Activated CD4-positive, alpha-beta T cell treated with anti-CD3 and anti-CD28 coated beads, Interleukin-2, amount 50 U/mL, for 48 hours (primary cell): ENCODE data around the gene SLC66A2.
"Not testable (repeated sequence)": the region's sequence is repeated elsewhere in the genome, so short reads cannot be mapped to it uniquely, and the experiment has no call there.

Source experiments
- DNase-seq, 2 experiments: peaks; one replicate each; pipeline ENCODE4 v3.0.0-alpha.2; 2020

The SLC66A2 gene

DNA sequence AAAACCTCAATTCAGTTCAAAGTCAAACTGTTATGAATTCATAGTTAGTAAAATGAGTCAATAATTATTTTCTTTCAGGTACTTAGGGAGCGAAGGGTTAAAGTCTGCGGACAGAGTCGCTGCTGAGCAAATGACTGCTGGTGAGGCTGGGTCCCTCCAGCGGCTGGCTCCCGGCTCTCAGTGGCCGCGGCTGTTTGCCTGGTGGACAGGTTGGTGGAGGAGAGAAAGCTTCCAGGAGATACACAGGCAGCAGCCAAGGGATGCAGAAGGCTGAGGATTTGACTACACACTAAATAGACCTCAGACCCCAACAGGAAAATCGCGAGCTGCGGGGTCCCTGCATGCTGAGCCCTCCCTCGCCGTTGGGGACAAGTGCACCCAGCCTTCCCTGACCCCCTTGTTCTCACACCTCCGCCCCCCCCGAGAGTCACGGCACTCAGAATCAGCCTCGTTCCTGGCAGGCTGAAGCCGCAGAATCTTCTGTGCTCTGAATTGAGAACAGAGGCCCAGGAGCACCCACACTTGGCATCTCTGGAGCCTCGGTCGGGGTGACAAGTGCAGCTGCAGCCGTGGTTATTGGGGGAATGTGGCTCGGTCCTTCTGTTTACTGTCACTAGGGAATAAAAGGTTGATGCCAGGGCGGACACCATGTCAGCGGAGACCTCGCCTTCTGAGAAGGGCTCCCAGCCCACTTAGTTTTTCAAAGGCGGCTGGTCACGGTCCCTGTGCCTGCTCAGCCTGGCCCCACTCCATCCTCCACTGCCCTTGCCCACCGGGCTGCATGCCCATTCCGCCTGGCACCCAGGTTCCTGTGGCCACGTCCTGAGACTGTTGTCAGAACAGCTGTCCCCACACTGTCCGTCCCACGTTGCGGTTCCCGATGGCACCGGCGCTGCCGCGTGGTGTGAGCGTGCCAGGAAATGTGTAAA is 74.0 kb downstream of the SLC66A2 start:
- DNase-seq = no peak

DNA sequence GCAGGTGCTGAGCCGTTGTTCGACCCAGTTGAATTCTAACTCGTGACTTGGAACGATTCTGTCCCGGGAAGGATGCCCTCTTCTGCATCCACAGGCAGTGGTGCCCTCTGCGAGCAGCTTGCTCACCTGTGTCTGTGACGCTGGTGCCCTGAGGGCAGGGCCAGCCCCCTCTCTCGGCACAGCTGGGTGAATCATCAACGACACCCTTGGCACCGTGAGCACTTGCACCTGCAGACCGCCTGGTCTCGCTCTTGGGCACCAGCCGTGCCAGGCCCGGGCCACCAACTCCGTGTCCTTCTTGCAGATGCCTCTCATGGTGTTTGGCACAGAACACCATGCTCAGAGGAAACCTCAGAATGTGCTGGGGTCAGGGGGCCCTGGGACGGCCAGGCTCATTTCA is 75.0 kb downstream of the SLC66A2 start:
- no peak for DNase-seq

DNA sequence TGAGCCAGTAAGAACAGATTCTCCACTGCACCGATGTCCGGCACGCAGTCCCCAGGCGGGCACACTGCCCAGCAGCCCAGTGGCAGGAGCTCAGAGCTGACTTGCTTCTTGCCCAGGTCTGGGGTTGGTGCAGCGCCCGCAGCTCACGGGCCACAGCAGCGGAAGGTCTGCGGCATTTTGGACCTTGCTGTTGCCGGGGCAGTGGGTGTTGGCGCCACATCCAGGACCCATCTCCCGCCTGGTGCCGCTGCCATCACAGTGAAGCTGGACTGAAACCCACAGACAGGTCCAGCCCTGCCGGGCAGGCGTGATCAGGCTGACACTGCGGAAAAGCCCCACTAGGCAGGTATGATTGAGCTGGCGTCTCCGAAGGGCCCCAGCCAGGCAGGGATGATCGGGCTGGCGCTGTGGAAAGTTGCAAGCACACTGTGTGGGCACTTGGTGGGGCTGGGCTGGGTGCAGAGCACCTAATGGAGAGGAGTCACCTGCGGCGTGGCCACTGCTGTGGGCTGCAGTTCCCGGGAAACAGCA is 75.5 kb downstream of the SLC66A2 start:
- DNase-seq = no peak

DNA sequence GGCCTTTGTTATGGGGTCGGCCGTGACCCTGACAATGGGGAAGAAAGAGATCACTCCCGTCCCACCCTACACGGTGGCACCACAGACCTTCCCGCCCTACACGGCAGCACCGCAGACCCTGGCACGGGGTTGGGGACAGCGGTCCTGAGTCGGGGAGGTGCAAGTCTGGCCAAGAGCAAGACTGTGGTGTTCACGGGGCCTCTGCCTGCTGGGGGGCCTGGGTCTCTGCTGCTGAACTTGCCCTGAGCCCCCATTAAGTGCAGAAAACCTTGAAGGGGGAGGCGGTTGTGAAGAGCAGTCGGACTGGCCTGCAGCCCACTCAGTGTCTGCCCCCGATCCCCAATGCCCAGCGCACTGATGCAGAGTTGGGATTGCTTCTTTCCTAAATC is 75.9 kb downstream of the SLC66A2 start:
- no peak for DNase-seq

DNA sequence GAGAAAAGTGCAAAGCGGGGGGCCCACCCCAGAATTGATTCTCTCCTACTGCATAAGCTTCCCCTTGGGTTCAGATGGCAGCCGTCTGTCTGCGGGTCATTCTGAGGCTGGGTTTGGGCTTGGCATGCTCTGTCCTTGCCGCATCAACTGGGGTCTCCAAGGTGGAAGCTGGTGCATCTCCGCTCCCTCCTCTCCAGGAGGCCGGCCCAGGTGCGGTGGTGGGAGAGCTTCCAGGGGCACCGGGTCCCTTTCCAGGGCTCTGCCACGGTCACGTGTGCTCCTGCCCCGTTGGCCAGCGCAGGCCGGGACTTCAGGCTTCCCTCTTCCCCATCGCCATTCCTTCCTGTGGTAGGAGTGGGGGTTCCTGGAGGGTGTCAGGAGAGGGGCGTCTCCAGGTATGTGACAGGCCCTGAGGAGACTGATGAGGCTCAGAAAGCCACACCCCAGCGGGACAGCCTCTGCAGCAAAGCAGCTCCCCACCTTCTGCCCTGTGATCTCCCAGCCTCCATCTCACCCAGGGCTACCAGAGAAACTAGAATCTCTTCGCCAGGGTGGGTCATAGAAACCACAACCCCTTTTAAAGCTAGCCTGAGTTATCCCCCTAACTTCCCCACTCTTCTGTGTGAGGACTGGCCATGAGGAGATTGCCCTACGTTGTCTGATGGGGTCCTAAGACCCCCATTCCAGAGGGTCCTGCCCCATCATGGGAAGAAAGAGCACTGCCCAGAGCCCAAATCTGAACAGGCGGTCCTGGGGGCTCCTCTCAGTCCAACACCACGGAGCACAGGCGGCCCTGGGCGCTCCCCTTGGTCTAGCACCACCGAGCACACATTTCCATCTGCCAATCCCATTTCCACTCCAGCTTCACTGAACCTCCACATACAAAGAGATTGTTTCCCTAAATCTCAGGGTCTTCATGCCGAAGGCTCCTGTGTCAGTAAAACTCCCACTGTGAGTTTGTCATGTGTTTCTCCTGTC is 76.6 kb downstream of the SLC66A2 start:
- no peak for DNase-seq

DNA sequence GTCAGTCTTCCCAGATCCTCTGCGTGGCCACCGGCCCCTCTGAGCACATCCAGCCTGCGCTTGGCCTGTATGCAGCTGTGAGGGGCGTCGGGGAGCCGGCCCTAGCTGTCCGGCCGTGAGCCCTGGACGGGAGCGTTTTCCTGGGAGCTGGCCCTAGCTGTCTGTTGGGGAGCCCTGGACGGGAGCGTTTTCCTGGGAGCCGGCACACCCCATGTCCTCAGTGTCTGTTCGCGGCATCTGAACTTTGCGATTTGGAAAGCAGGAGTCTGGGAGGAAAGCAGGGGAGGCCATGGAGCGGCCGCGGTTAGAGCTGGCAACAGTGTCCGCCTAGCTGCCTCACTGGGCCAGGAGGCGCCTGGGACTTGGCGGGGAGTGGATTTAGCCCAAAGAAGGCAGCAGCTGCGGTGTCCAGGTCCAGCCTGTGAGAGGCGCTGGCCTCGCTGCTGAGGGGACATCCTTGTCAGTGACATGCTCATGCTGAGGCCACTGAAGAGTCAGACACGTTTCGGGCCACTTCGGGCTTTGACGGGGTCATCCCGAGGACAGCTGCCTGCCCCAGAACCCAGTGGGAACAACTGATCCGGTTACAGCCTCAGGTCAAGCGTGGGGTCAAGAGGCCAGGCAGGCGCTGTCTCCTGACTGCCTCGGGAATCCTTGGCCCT is 77.9 kb downstream of the SLC66A2 start:
- no peak for DNase-seq

DNA sequence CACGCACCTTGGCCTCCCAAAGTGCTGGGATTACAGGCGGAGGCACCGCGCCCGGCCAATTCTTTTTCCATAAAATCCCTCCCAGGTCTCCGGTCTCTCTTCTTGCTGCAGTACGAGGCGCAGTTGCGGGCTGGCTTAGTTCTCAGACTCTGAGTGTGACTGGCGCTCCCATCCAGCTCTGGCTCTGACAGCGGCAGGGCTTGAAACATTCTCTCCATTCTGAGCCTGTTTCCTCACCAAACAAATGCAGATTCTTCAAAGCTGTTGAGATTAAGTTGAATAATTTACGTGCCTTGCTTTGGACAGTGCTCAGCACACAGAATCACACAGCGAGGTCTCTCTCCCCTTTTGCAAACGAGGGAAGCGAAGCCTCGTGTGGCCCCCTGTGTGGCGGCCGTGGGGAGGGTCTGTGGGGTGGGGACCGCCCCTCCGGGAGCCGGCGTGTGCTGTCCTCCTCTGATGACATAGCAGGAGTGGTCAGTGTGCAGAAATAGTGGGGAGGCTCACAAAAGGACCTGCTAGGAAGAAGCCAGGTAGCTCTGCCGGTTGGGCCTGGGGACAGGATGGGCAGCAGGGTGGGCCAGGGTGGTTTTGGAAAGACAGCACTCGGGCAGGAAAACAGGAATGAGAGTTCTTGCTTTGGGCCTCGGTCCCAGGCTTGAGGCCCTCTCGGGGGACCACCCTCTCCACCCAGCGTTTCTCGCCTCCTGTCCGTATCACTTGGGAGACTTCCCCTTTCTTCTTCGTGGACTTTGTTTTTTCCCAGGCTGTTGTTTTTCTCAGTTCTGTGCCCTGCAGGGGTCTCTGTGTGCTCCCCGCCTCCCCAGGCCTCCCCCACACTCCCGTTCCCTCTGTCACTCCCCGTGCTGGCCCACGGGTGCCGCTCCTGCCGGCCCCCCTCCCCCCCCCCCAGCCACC is 78.7 kb downstream of the SLC66A2 start:
- no peak for DNase-seq

DNA sequence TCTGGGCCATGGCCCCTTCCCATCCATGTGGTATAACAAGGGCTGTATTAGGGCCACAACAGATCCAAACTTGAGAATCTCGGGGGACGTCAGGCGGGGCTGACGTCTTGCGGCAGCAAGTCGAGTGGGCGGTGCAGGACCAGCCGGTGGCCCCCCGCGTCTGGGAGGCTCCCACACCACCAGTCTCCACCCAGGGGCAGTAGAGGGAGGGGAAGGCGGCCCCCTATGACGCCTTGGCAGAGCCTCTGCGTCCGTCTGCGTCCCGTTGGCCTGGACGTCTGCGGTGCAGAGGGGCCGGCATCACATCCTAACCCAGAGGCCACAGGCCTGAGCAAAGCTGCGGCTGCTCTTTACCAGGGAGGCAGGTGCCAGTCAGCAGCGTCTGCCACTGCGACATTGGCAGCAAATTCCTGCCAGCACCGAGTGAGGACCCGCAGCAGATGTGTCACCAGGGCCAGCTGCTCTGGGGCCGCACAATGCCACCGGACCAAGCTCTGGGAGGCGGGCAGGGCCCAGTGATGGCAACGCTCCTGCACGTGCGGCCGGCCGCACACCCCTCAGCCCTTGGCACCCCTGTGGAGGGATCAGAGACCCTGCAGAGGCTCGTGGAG is 79.9 kb downstream of the SLC66A2 start:
- DNase-seq = no peak

DNA sequence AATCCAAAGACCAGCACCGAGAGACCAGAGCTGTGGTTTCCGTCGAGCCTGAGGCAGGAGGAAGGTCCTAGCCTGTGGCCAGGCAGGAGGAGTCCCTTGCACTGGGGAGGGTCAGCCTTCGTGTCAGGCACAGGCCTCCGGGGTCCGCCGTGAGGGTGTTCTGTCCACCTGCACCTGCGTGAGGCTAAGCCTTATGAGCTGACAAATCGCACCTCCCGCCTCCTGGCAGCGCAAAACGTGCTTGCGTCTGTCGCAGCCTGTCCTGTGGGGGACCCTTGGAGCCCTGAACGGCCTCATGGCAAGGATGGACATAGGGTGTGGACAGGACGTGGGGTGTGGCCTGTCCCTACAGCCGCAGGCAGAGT is 80.4 kb downstream of the SLC66A2 start:
- no peak for DNase-seq

DNA sequence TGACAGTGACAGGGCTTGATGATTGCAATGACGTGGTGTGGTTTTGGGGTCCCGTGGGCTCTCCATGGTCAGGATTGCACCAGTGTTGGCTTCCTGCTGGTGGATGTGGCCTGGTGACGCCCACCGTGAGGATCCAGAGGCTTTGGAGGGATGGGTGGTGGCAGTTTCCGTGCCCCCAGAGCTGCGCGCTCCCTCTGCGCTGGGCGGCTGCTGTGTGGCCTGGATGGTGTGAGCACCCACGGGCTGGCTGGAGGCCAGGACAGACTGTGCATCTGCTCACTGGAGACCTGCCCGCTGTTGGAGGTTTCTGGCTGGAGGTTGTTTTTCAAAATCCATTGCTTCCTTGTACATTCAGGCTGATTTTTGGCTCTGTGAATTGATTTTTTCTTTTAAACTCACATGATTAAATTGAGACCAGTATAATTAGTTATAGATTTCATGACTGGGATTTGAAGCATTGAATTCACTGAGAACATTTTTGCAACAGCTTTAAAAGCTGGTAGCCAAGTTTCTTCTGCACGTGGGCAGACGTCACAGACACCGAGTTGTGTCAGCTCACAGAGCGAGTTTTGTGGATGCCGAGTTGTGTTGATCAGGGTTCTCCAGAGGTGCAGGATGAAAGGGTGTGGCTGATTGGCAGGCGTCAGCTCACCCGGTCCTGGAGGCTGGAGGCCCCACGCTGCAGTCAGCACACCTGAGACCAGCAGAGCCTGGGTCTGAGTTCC is 81.0 kb downstream of the SLC66A2 start:
- DNase-seq = no peak

DNA sequence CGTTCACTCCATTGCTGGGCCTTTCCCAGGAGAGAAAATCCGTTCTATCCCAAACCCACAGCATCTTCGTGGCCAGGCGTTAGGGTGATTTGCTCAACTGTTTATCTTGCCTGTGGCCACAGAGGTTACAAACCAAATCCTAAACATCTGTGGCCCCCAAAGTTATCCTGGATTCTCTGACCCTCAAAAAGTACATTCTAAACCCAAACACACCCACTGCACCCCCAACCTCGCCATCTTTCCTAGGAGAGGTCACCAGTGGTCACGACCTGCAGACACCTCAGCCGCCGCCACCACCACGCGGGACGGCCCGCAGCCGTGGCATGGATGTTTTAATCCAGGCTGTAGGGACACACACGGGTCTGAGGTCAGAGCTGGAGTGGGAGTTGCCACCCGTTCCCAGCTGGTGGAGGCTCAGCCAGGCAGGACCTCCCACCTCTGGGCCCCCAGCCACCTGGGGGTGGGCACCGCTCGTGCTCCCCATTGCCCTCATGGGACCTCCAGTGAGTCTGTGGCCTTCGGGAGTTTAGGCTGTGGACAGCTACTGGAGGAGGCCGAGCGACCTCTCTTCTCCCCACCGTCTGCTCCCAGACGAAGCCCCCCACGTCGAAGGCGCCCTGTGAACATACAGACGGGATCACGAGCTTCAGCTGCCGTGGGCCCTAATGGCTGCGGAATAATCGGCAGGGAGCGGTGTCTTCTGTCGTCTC is 81.7 kb downstream of the SLC66A2 start:
- no peak for DNase-seq

DNA sequence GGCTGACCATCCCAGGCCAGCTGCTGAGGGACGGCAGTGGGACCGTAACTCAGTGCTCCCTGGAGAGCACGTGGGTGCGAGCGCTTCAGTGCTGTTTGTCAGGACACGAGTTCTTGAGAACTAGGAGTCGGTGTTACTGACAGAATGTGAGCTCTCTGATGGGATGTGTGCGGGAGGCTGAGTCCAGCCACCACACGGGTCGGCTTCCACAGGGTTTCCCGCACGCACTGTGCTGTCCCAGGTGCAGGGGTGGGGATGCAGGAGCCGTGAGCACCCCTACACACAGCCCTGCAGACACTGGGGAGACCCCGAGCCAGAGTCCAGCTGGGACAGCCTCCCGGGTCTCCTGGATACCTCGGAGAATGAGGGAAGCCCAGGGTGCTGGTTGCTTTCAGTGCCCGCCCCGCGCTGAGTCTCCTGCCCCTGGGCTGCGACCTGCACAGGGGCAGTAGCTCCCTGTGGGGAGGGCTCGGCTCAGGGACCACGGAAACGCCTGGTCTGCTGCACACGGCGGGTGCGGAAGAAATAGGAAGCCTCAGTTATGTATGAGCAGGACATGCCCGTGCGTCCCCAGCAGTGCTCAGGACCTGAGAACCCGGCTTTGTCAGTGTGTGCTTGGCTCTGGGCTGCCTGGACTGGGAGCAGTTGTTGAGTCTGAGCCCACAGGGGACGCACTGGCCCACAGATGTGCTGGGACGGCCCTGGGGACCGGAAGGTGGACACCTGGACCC is 82.5 kb downstream of the SLC66A2 start:
- DNase-seq = no peak

DNA sequence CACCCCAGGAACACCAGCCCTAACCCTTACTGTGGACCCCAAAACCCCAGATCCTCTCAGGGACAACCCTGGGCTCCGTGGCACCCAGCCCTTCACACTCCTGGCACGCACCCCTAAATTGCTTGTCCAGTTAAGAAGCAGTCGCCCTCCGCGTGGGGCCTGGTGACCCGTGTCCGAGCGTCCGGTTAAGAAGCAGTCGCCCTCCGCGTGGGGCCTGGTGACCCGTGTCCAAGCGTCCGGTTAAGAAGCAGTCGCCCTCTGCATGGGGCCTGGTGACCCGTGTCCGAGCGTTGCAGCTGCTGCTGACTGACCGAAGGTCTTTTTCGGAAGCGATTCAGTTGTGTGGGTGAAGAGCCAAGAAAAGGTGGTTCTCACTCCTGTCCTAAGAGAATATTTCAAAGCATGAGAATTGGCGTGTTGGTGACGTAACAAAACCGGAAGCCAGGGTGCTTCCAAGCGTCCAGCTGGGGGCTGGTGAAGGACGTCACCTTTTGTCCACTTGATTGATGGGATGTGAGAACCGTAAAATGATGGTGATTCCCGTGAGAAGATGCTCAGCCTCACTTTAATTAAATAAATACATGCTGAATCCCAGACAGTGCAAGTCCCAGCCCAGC is 83.2 kb downstream of the SLC66A2 start:
- no peak for DNase-seq

DNA sequence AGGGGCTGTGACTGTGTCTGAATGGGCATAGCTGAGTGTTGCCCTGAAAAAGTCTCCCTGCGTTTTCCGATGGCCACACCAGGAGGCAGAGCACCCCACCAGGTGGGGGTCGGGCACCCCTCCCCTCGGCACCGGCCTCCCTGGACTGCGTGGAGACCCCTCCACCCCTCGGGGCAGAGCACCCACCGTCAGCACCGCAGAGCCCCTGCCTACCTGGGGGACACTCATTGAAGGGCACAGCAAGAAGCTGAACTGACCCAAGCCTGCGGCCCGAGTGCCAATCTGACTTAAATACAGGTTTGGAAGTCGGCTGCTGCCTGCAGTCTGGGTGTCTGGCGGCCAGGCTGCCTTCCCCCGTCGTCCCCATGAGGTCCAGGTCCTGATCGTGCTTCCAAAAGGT is 83.8 kb downstream of the SLC66A2 start:
- no peak for DNase-seq

DNA sequence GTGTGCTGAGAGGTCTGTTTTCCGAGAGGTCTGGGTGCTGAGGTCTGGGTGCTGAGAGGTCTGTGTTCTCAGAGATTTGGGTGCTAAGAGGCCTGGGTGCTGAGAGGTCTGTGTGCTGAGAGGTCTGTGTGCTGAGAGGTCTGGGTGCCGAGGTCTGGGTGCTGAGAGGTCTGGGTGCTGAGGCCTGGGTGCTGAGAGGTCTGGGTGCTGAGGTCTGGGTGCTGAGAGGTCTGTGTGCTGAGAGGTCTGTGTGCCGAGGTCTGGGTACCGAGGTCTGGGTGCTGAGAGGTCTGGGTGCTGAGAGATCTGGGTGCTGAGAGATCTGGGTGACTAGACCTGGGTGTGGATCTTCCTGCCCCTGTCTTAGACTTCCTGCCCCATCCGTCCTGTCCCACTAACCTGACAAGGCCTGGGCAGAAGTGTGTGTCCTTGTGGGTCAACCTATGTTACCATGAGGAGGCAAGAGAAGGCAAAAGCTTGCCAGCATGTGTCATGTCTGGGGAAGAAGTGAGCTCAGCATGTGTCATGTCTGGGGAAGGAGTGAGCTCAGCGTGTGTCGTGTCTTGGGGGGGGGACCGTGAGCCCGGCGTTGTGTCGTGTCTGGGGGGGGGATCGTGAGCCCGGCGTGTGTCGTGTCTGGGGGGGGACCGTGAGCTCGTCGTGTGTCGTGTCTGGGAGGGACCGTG is 84.4 kb downstream of the SLC66A2 start:
- DNase-seq = no peak

DNA sequence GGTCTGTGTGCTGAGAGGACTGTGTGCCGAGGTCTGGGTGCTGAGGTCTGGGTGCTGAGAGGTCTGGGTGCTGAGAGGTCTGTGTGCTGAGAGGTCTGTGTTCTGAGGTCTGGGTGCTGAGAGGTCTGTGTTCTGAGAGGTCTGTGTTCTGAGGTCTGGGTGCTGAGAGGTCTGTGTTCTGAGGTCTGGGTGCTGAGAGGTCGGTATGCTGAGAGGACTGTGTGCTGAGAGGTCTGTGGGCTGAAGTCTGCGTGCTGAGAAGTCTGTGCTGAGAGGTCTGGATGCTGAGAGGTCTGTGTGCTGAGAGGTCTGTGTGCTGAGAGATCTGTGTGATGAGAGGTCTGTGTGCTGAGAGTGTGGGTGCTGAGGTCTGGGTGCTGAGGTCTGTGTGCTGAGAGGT is 85.5 kb downstream of the SLC66A2 start:
- not testable (repeated sequence) for DNase-seq

DNA sequence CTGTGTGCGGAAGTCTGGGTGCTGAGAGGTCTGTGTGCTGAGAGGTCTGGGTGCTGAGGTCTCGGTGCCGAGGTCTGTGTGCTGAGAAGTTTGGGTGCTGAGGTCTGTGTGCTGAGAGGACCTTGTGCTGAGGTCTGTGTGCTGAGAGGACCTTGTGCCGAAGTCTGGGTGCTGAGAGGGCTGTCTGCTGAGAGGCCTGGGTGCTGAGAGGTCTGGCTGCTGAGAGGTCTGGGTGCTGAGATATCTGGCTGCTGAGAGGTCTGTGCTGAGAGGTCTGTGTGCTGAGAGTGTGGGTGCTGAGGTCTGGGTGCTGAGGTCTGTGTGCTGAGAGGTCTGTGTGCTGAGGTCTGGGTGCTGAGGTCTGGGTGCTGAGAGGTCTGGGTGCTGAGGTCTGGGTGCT is 86.5 kb downstream of the SLC66A2 start:
- DNase-seq = not testable (repeated sequence)
